DOHH2 (cell line): Measurements from ENCODE around the gene CST8.

Experiments used
- H3F3A ChIP-seq: fragments of 200-600 bp; sonication (generic), shearing (Covaris generic); 2 replicates; pipeline ENCODE4 v1.6.0; 2016; ENCODE audit warnings: antibody characterized with exemption, mild to moderate bottlenecking; ENCODE audit not compliant: control insufficient read depth, insufficient read depth
- H3K27ac ChIP-seq: fragments of 200-600 bp; sonication (generic); 2 replicates; pipeline ENCODE4 v1.5.1; 2014; ENCODE audit warnings: low read depth, mild to moderate bottlenecking, low read length, moderate library complexity
- H3K27me3 ChIP-seq: fragments of 200-600 bp; sonication (generic); 2 replicates; pipeline ENCODE4 v1.6.1; 2014; ENCODE audit warnings: mild to moderate bottlenecking, low read length, mixed read lengths; ENCODE audit not compliant: control insufficient read depth
- H3K36me3 ChIP-seq: fragments of 200-600 bp; sonication (generic); 2 replicates; pipeline ENCODE4 v1.6.1; 2014; ENCODE audit warnings: mild to moderate bottlenecking, low read length, moderate library complexity, mixed read lengths; ENCODE audit not compliant: control insufficient read depth
- H3K4me1 ChIP-seq: fragments of 200-600 bp; sonication (generic); 2 replicates; pipeline ENCODE4 v1.6.1; 2014; ENCODE audit warnings: mild to moderate bottlenecking, low read length, mixed read lengths; ENCODE audit not compliant: control insufficient read depth
- H3K4me2 ChIP-seq: fragments of 200-600 bp; sonication (generic); 2 replicates; pipeline ENCODE4 v1.6.0; 2014; ENCODE audit warnings: mild to moderate bottlenecking, low read length, moderate library complexity
- H3K4me3 ChIP-seq: fragments of 200-600 bp; sonication (generic); 2 replicates; pipeline ENCODE4 v1.5.1; 2014; ENCODE audit warnings: mild to moderate bottlenecking, low read length, mixed read lengths
- H3K79me2 ChIP-seq: fragments of 200-600 bp; sonication (generic); 2 replicates; pipeline ENCODE4 v1.6.1; 2014; ENCODE audit warnings: mild to moderate bottlenecking, low read length, mixed read lengths; ENCODE audit not compliant: control insufficient read depth
- H3K9me2 ChIP-seq: fragments of 200-600 bp; sonication (generic); replicated peaks from 2 replicates; pipeline ENCODE4 v1.6.1; 2014; ENCODE audit warnings: mild to moderate bottlenecking, low read length, mixed read lengths; ENCODE audit not compliant: control insufficient read depth
- H3K9me3 ChIP-seq: fragments of 200-600 bp; sonication (generic); 2 replicates; pipeline ENCODE4 v1.6.1; 2014; ENCODE audit warnings: antibody characterized with exemption, low read length, mixed read lengths; ENCODE audit not compliant: control insufficient read depth, insufficient read depth
- H4K20me1 ChIP-seq: fragments of 200-600 bp; sonication (generic); 2 replicates; pipeline ENCODE4 v1.6.0; 2014; ENCODE audit warnings: low read depth, mild to moderate bottlenecking, antibody characterized with exemption, low read length, moderate library complexity; ENCODE audit not compliant: control insufficient read depth, insufficient read depth
- EZH2phosphoT487 ChIP-seq: fragments of 200-600 bp; sonication (generic); IDR thresholded peaks from 2 replicates; pipeline ENCODE4 v1.6.1; 2017; ENCODE audit warnings: borderline replicate concordance, mild to moderate bottlenecking, antibody characterized with exemption, low read length, moderate library complexity, mixed read lengths
- TF ChIP-seq, protein P1 (sequence below): fragments of 200-600 bp; sonication (generic); IDR thresholded peaks from one replicate; pipeline ENCODE4 v1.5.1; 2014; ENCODE audit warnings: antibody characterized with exemption, mild to moderate bottlenecking, low read depth, low read length; ENCODE audit not compliant: poor library complexity, severe bottlenecking

Gene CST8

GRCh38 chr20:23452776-23453175 is 38.1 kb upstream of the CST8 start, which contains the start of gene CST11:
Gene CST11, minus strand, starts transcription at chr20:23452876. Its CDS starts 65 bp downstream, at chr20:23452811.
- Histone ChIP-seq H3K4me2 (no peak within 1 kb of the TSS), H3K36me3 (no peaks in the 10 kb centered on the region), H3K9me2 (no peaks in the 10 kb centered on the region), H3K9me3 (no peaks in the 10 kb centered on the region), H3K27me3 (no peaks in the 10 kb centered on the region), H3F3A (no peaks in the 10 kb centered on the region), H4K20me1 (no peaks in the 10 kb centered on the region), H3K4me3 (no peak within 1 kb of the TSS), H3K4me1 (no peaks in the 10 kb centered on the region), H3K27ac (no peak within 1 kb of the TSS), H3K79me2 (no peaks in the 10 kb centered on the region)
- no peak for TF ChIP-seq EZH2phosphoT487
- TF ChIP-seq, protein P1, sequence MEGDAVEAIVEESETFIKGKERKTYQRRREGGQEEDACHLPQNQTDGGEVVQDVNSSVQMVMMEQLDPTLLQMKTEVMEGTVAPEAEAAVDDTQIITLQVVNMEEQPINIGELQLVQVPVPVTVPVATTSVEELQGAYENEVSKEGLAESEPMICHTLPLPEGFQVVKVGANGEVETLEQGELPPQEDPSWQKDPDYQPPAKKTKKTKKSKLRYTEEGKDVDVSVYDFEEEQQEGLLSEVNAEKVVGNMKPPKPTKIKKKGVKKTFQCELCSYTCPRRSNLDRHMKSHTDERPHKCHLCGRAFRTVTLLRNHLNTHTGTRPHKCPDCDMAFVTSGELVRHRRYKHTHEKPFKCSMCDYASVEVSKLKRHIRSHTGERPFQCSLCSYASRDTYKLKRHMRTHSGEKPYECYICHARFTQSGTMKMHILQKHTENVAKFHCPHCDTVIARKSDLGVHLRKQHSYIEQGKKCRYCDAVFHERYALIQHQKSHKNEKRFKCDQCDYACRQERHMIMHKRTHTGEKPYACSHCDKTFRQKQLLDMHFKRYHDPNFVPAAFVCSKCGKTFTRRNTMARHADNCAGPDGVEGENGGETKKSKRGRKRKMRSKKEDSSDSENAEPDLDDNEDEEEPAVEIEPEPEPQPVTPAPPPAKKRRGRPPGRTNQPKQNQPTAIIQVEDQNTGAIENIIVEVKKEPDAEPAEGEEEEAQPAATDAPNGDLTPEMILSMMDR: no peak

- Histone ChIP-seq H3K4me2 (no peak overlapping the region), H3K27me3 (no peaks in the 10 kb centered on the region), H3K36me3 (no peaks in the 10 kb centered on the region), H3K4me1 (no peaks in the 10 kb centered on the region), H3K9me2 (no peaks in the 10 kb centered on the region), H3K9me3 (no peaks in the 10 kb centered on the region), H4K20me1 (no peaks in the 10 kb centered on the region), H3K27ac (no peak overlapping the region), H3F3A (no peaks in the 10 kb centered on the region), H3K79me2 (no peaks in the 10 kb centered on the region), H3K4me3 (no peak overlapping the region)
- TF ChIP-seq, protein P1: no peak
- TF ChIP-seq EZH2phosphoT487: no peak
Measured at GRCh38 chr20:23453549-23454543, 37.1 kb upstream of the CST8 start.

GRCh38 chr20:23454816-23455215 is 36.1 kb upstream of the CST8 start:
- Histone ChIP-seq H3F3A (no peaks in the 10 kb centered on the region), H3K36me3 (no peaks in the 10 kb centered on the region), H3K79me2 (no peaks in the 10 kb centered on the region), H3K4me2 (no peak overlapping the region), H3K27me3 (no peaks in the 10 kb centered on the region), H3K4me1 (no peaks in the 10 kb centered on the region), H3K4me3 (no peak overlapping the region), H3K27ac (no peak overlapping the region), H3K9me3 (no peaks in the 10 kb centered on the region), H3K9me2 (no peaks in the 10 kb centered on the region), H4K20me1 (no peaks in the 10 kb centered on the region)
- TF ChIP-seq, protein P1: no peak
- TF ChIP-seq EZH2phosphoT487: no peak
